GM18502 (cell line): ENCODE results near the gene RUVBL1.

ENCODE experiments used
- ATAC-seq: cut with Tn5 transposase; IDR thresholded peaks from one replicate; pipeline ENCODE4 v1.9.1; 2021; ENCODE audit warnings: mild to moderate bottlenecking; ENCODE audit not compliant: unreplicated experiment, poor library complexity

RUVBL1 gene

GRCh38 chr3:128083980-128084674, 39.5 kb downstream of the RUVBL1 start:
- ATAC-seq: no peak

- no peak for ATAC-seq
Observed at GRCh38 chr3:128083396-128083795, 40.2 kb downstream of the RUVBL1 start.

GRCh38 chr3:128082546-128082945, 41.1 kb downstream of the RUVBL1 start:
- no peak for ATAC-seq

DNA sequence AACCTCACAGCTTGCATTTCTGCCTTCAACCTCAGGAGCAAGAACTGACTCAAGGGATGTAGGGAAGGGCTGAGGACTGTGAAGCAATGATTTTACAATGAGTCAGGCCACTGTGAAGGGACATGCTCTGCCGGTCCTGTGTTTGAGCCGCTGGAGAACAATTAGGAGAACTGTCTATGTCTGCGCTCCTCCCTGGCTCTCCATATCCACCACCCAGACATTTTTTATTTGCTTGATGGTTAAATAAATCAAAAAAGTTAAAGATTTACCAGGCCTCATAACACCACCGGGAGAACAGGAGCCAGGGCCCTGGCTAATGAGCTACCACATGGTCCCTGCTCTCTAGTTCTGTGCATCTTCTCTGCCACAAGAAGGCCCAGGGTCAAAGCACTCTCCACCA, 41.8 kb downstream of the RUVBL1 start:
- ATAC-seq: no peak

- ATAC-seq: no peak
Observed at GRCh38 chr3:128081226-128081625, 42.4 kb downstream of the RUVBL1 start.

DNA sequence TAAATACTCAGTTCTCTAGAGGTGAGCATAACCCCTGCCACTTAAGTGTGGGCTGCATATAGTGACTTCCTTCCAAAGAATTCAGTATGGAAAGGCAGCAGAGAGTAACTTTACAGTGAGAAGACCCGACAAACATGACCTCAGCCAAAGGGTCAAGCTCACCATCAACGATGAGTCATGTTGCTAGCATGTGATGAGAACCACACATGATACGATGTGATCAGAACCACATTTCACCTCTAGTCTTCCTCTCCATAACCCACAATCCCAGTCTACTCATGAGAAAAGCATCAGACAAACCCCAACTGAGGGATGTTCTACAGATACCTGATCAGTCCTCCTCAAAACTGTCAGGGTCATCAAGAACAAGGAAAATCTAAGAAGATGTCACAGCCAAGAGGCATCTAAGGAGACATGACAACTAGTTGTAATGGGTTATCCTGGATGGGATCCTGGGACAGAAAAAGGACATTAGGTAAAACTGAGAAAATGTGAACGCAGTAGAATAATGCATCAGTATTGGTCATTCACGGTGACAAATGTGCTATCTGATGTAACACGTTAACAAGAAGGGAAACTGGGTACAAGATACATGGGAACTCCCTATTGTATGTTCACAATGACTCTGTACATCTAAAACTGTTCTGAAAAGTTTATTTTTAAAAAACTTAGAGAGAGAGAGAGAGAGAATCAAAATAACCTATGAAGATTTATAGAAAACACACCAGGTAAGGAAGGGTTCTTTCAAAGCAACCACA, 43.1 kb downstream of the RUVBL1 start:
- ATAC-seq: no peak

DNA sequence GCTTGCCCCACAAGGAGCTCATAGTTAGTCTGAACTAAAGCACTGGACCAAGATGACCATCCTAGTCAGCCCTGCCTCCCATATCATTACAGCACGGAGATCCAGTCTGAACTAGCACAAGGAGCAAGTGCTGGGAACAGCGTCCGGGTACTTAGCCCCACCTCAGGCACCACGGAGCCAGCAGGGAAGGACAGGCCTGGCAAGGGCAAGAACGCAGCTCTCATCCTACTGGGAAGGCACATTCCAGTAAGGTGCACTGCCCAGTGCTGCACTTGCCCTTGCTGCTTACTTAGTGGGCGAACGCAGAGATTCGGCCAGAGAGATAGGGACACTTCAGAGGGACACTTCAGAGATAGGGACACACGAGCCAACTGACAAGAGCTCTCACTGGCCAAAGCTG, 43.8 kb downstream of the RUVBL1 start:
- no peak for ATAC-seq

DNA sequence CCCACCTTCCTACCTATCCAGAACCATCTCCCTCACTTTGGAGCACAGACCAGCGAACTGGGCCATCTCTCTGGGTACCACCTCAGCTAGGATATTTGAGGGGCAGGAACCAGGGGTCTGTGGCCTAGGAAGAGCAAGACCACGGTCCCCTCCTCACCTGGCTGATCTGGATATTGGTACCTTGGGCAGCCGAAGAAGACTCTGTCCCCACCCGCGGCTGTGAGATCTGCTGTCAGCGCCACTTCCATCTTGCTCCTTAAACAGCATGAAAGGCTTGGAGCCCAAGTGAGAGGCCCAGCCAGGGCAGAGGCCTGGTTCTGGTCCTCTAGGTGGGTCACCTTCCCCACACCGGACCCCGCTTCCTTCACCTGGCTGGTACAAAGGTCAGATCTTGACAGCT, 44.7 kb downstream of the RUVBL1 start:
- ATAC-seq: no peak

DNA sequence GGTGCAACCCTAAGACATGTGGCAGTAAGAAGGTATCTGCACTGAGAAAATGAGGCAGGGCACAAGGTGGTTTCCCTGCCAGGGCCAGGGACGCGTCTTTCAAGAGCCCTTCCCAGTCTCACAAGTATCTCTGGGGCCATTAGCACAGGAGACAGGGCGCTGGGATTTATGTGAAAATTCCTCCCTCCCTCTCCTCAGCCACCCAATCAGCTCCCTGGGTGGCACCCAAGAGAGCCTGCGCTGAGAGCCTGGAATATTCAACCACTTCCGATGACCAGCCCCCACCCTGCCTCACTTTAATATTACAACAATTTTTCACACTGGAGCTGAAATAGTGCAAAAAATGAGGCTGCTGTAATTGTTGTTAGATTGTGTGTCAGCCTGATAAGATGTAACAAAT, 45.3 kb downstream of the RUVBL1 start:
- no peak for ATAC-seq

- ATAC-seq: no peak
Observed at GRCh38 chr3:128077665-128078064, 45.9 kb downstream of the RUVBL1 start.

DNA sequence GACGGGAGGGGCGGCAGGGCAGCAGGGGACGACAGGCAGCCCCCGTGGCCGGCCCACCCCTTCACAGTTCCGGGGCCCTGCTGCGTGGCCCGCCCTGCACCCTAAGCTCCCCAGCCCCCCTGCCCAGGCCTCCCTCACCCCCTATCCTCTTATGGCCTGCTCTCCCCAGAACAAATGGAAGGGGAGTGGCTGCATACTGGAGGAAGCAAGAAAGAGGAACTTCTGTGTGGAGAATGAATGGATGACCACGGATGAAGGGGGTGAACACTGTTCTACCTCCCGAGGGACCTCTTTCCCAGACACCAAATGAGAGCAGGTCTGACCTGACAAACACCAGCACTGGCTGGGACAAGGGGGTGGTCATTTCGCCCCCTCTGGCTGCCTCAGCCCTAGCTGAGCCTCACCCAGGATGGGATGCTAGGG, 46.4 kb downstream of the RUVBL1 start:
- no peak for ATAC-seq

- ATAC-seq: no peak
Observed at GRCh38 chr3:128076483-128077201, 47.0 kb downstream of the RUVBL1 start.

GRCh38 chr3:128075522-128076482, 47.8 kb downstream of the RUVBL1 start:
- ATAC-seq: peak; percentile 52

- no peak for ATAC-seq
Observed at GRCh38 chr3:128074851-128075521, 48.6 kb downstream of the RUVBL1 start.

GRCh38 chr3:128073807-128074206, 49.8 kb downstream of the RUVBL1 start:
- ATAC-seq: no peak

GRCh38 chr3:128073185-128073725, 50.4 kb downstream of the RUVBL1 start:
- ATAC-seq: no peak

DNA sequence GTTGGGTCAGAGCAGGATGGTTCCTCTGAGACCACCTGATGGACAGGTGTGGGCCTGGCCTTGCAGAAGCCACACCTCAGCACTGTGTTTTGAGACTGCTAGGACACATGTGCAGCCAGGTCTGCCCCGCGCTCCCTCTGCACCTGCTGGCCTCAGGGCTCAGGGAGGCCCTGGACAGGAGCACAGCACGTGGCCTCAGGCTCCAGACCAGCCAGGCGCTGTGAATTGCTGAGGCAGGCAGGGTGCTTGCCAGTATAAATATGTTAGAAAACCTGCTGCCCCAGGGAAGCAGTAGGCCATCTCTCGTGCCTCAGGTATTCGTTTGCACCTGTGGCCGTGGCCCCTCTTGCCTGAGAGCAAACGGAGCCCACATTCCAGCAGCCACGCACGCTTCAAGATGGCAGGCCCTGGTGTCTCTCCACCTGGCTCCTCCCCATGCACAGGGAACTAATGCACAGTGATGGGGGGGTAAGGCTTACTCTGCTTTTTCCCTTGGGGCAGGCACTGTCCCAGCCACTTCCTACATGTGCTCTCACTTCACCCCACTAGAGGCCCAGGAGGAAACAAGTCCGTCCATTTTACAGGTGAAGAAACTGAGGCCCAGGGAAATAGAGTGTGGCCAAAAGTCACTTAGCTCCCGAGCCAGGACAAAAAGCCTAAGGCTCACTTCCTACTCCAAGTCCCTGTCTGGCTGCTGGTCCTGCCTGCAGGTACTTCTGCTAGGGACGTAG, 51.0 kb downstream of the RUVBL1 start:
- ATAC-seq: no peak

DNA sequence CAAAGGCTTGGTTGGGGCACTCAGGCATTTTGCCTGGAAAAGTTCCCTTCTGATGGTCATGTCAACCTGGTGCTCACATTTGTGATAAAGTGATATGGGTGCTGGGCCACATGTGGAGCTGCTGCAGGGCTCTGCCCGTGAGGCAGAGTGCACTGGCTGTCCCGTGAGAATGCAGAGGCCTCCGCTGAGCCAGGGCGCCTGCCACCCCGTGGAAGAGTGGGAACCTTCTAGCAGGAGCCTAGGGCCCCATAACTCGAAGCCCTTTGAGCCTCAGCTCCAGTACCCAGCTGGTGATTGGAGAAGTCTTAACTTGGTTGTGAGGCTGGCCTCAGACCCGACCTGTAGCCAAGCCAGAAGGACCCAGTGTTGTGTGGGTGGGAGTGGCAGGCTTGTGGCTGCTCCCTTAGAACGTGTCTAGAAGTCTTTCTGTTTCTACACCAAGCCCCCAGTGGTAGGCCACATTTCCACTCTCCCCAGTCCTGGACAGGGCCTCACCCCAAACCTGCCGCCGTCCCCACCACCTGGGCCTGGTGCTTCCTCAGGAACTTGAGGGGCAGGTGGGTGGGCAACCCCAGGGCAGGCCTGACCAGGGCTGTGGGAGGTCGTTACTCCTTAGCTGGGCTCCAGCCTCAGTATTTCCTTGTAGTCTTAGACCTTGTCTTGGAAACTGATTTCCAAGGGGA, 51.7 kb downstream of the RUVBL1 start:
- no peak for ATAC-seq
